HepG2 (cell line): ENCODE data around the gene UBE2O. TPM values are rescaled to one million over a fixed set of nuclear protein-coding genes. Genes with fewer than 3 reads are reported as not detected.

Experiments used
- FIP1L1 ChIP-seq: fragments of 200-400 bp; formaldehyde crosslinking; IDR thresholded peaks from 2 replicates; pipeline ENCODE4 v1.6.1; 2018; ENCODE audit warnings: low read depth, mild to moderate bottlenecking, low read length, moderate library complexity, borderline replicate concordance; ENCODE audit not compliant: insufficient read depth
- FOXK2 ChIP-seq: fragments of 450-650 bp; IDR thresholded peaks from 2 replicates; pipeline ENCODE4 v1.6.1; 2016
- JDP2 ChIP-seq: sonication (generic); formaldehyde crosslinking; IDR thresholded peaks from 2 replicates; pipeline ENCODE4 v1.8.1; 2022; ENCODE audit warnings: missing genetic modification reagents, borderline replicate concordance
- MAF1 ChIP-seq: sonication (generic); formaldehyde crosslinking; IDR thresholded peaks from 2 replicates; pipeline ENCODE4 v1.5.0; 2020; ENCODE audit warnings: missing genetic modification reagents, borderline replicate concordance
- MED1 ChIP-seq: sonication (generic); formaldehyde crosslinking; IDR thresholded peaks from 2 replicates; pipeline ENCODE4 v1.4.0; 2020; ENCODE audit warnings: missing genetic modification reagents
- MYC ChIP-seq: sonication (generic); formaldehyde crosslinking; IDR thresholded peaks from 2 replicates; pipeline ENCODE4 v1.9.0; 2021; ENCODE audit warnings: missing genetic modification reagents, borderline replicate concordance
- POLR2A ChIP-seq, 2 experiments: IDR thresholded peaks; 2 replicates each; pipeline ENCODE4 v1.6.1; 2011; ENCODE audit warnings: low read depth in 2 of 2, low read length in 2 of 2, mild to moderate bottlenecking in 1 of 2, moderate library complexity in 1 of 2; ENCODE audit not compliant: insufficient read depth in 1 of 2
- SMARCE1 ChIP-seq: fragments of 450-650 bp; IDR thresholded peaks from 2 replicates; pipeline ENCODE4 v1.6.1; 2017; ENCODE audit warnings: borderline replicate concordance
- SOX5 ChIP-seq: IDR thresholded peaks from 2 replicates; pipeline ENCODE4 v1.6.1; 2016; ENCODE audit warnings: borderline replicate concordance
- TAF15 ChIP-seq: fragments of 200-400 bp; formaldehyde crosslinking; IDR thresholded peaks from one replicate; pipeline ENCODE4 v1.6.1; 2018; ENCODE audit warnings: mild to moderate bottlenecking, low read depth, low read length; ENCODE audit not compliant: poor library complexity, severe bottlenecking
- ZHX2 ChIP-seq, 2 experiments: sonication (generic) in 1 of 2; formaldehyde crosslinking in 1 of 2; IDR thresholded peaks; 2 replicates each; pipeline versions ENCODE4 v1.6.1 to v1.9.0; 2014 to 2022; ENCODE audit warnings: antibody characterized with exemption in 1 of 2, borderline replicate concordance in 1 of 2, inconsistent platforms in 1 of 2, low read depth in 1 of 2, missing genetic modification reagents in 1 of 2
- ZMYM3 ChIP-seq: sonication (generic); formaldehyde crosslinking; IDR thresholded peaks from 2 replicates; pipeline ENCODE4 v1.5.1; 2020; ENCODE audit warnings: mild to moderate bottlenecking, missing genetic modification reagents
- ZNF124 ChIP-seq: sonication (generic); formaldehyde crosslinking; IDR thresholded peaks from 2 replicates; pipeline ENCODE4 v1.4.0; 2020; ENCODE audit warnings: missing genetic modification reagents
- ZNF251 ChIP-seq: sonication (generic); formaldehyde crosslinking; IDR thresholded peaks from 2 replicates; pipeline ENCODE4 v1.9.0; 2021; ENCODE audit warnings: mild to moderate bottlenecking, missing genetic modification reagents
- ZNF510 ChIP-seq: sonication (generic); formaldehyde crosslinking; IDR thresholded peaks from 2 replicates; pipeline ENCODE4 v1.4.0; 2020; ENCODE audit warnings: low read depth, mild to moderate bottlenecking, missing genetic modification reagents
- ZNF614 ChIP-seq: IDR thresholded peaks from 2 replicates; pipeline ENCODE4 v1.6.1; 2018; ENCODE audit warnings: missing biosample characterization, missing genetic modification reagents, inconsistent platforms, borderline replicate concordance
- ZNF720 ChIP-seq: sonication (generic); formaldehyde crosslinking; IDR thresholded peaks from 2 replicates; pipeline ENCODE4 v1.4.0; 2020; ENCODE audit warnings: missing genetic modification reagents
- ZNF746 ChIP-seq: sonication (generic); formaldehyde crosslinking; IDR thresholded peaks from 2 replicates; pipeline ENCODE4 v1.8.0; 2022; ENCODE audit warnings: mild to moderate bottlenecking, missing genetic modification reagents
- polyA plus RNA-seq, 8 experiments: library from polyadenylated mRNA; depleted of rRNA in 3 of 8; stranded (reverse) in 7 of 8; unstranded in 1 of 8; fragments of >200 nt; fragmentation: Illumina TruSeq in 4 of 8; extraction: Trizol in 4 of 8; gene quantifications; 2 replicates each; pipeline versions ENCODE4 v1.2.1 to v1.2.3, GENCODE V29; 2011 to 2016; ENCODE audit warnings: low read depth in 4 of 8, missing spikeins in 1 of 8, mixed read lengths in 1 of 8; ENCODE audit not compliant: insufficient read depth in 1 of 8
- total RNA-seq, 5 experiments: library from RNA; depleted of rRNA; stranded (reverse); fragments of >200 nt; fragmentation: Illumina TruSeq; extraction: Trizol; gene quantifications; 2 replicates each; pipeline ENCODE4 v1.2.3, GENCODE V29; 2016; ENCODE audit warnings: low read depth in 1 of 5
- TF ChIP-seq, protein P1 (sequence below): sonication (generic); formaldehyde crosslinking; IDR thresholded peaks from 2 replicates; pipeline ENCODE4 v1.5.1; 2020; ENCODE audit warnings: mild to moderate bottlenecking, missing genetic modification reagents
- TF ChIP-seq, protein P2 (sequence below): sonication (generic); formaldehyde crosslinking; IDR thresholded peaks from 2 replicates; pipeline ENCODE4 v1.4.0; 2020; ENCODE audit warnings: mild to moderate bottlenecking, low read depth, missing genetic modification reagents

UBE2O gene
- total and polyA plus RNA-seq, 2 of the 13 experiments (the other 11 are each of a cell fraction or from before 2014, with no cell fraction given), result 21.5 to 23.5 TPM

DNA sequence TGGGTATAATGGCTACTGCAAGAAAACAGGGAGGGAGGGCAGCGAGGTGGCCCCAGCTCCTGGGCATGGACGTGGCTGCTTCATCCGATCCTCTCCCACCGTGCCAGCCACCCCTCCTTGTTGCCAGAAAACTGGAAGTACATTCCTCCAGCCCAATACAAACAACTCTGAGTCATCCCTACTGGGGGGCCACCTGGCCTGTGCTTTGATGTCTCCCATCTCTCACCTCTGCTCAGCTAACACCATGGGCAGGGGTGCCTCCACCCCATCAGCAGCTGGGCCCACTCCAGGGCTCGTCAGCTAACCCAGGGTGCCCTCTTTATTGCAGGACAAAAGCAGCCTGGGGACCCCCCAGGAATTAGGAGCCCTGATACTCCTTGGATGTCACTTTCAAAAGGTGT lies 46.3 kb upstream of the UBE2O start (continued):
- peak; percentile 96 for TF ChIP-seq ZNF614 (CRISPR knock-in tag)
- peak; percentile 90 for TF ChIP-seq SOX5 (CRISPR knock-in tag)
- TF ChIP-seq, protein P1, sequence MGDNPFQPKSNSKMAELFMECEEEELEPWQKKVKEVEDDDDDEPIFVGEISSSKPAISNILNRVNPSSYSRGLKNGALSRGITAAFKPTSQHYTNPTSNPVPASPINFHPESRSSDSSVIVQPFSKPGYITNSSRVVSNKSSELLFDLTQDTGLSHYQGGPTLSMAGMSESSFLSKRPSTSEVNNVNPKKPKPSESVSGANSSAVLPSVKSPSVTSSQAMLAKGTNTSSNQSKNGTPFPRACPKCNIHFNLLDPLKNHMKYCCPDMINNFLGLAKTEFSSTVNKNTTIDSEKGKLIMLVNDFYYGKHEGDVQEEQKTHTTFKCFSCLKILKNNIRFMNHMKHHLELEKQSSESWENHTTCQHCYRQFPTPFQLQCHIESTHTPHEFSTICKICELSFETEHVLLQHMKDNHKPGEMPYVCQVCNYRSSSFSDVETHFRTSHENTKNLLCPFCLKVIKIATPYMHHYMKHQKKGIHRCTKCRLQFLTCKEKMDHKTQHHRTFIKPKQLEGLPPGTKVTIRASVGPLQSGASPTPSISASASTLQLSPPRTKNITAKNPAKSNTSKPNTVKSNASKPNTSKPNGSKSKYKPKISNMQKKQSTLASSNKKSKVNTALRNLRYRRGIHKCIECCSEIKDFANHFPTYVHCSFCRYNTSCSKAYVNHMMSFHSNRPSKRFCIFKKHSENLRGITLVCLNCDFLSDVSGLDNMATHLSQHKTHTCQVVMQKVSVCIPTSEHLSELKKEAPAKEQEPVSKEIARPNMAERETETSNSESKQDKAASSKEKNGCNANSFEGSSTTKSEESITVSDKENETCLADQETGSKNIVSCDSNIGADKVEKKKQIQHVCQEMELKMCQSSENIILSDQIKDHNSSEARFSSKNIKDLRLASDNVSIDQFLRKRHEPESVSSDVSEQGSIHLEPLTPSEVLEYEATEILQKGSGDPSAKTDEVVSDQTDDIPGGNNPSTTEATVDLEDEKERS (CRISPR knock-in tag), result peak; percentile 46; the same call in 1 of the 2 replicates
- TF ChIP-seq FIP1L1, result no peak
- TF ChIP-seq SMARCE1, result 0 out of 2 replicates have a peak, but pooled peaks have one; percentile 8
- no peak for TF ChIP-seq JDP2 (CRISPR knock-in tag)
- TF ChIP-seq ZNF720 (CRISPR knock-in tag), result no peak
- no peak for TF ChIP-seq ZNF251 (CRISPR knock-in tag)
- peak; percentile 68; the same call in 1 of the 2 replicates for TF ChIP-seq MYC (CRISPR knock-in tag)
- TF ChIP-seq MAF1 (CRISPR knock-in tag), result no peak
- TF ChIP-seq FOXK2, result peak; percentile 59; the same call in 1 of the 2 replicates
- TF ChIP-seq ZNF510 (CRISPR knock-in tag), result no peak
- peak in 1 of 2 experiments; percentile 47; a peak in 3 of 4 replicates for TF ChIP-seq POLR2A (IDR thresholded peaks at IDR 0.05; ENCODE audit: insufficient read depth in 1 of 2, low read depth in 2 of 2, low read length in 2 of 2)
- no peak for TF ChIP-seq TAF15
- peak; percentile 78 for TF ChIP-seq ZNF746 (CRISPR knock-in tag)
- TF ChIP-seq MED1 (CRISPR knock-in tag), result peak; percentile 86
- TF ChIP-seq, protein P2, sequence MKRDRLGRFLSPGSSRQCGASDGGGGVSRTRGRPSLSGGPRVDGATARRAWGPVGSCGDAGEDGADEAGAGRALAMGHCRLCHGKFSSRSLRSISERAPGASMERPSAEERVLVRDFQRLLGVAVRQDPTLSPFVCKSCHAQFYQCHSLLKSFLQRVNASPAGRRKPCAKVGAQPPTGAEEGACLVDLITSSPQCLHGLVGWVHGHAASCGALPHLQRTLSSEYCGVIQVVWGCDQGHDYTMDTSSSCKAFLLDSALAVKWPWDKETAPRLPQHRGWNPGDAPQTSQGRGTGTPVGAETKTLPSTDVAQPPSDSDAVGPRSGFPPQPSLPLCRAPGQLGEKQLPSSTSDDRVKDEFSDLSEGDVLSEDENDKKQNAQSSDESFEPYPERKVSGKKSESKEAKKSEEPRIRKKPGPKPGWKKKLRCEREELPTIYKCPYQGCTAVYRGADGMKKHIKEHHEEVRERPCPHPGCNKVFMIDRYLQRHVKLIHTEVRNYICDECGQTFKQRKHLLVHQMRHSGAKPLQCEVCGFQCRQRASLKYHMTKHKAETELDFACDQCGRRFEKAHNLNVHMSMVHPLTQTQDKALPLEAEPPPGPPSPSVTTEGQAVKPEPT (CRISPR knock-in tag), result no peak
- peak; percentile 70; the same call in 1 of the 2 replicates for TF ChIP-seq ZHX2 (IDR thresholded peaks at IDR 0.05; ENCODE audit: low read depth)
- TF ChIP-seq ZHX2 (CRISPR knock-in tag; IDR thresholded peaks at IDR 0.05; ENCODE audit: borderline replicate concordance), result no peak
- TF ChIP-seq ZNF124 (CRISPR knock-in tag), result peak; percentile 90
- peak; percentile 53; the same call in 1 of the 2 replicates for TF ChIP-seq ZMYM3
